Spinal cord (tissue), 10 donors: ENCODE measurements around the gene GNAZ. TPM values are rescaled to one million over a fixed set of nuclear protein-coding genes. Genes with fewer than 3 reads are reported as not detected.
A peak's percentile ranks its signal among the peaks of the same experiment; 100 is the strongest.

Source experiments
- DNase-seq, 6 donors: peaks; one replicate each; pipeline versions ENCODE4 v3.0.0 to v3.0.0-alpha.2; 2013 to 2015; ENCODE audit warnings: low spot score in 6 of 6, low read depth in 4 of 6
- H3K27ac ChIP-seq: one replicate; pipeline ENCODE4 v1.5.1; 2013; ENCODE audit warnings: low read depth, low read length, control low read depth
- H3K27me3 ChIP-seq: one replicate; pipeline ENCODE4 v1.6.1; 2013; ENCODE audit warnings: low read length; ENCODE audit not compliant: control insufficient read depth, insufficient read depth
- H3K36me3 ChIP-seq: one replicate; pipeline ENCODE4 v1.6.1; 2013; ENCODE audit warnings: low read length; ENCODE audit not compliant: control insufficient read depth, insufficient read depth
- H3K4me1 ChIP-seq: one replicate; pipeline ENCODE4 v1.6.1; 2013; ENCODE audit warnings: low read length; ENCODE audit not compliant: control insufficient read depth, insufficient read depth
- H3K4me3 ChIP-seq: one replicate; pipeline ENCODE4 v1.5.1; 2013; ENCODE audit warnings: low read depth, low read length, control low read depth
- H3K9me3 ChIP-seq: one replicate; pipeline ENCODE4 v1.6.1; 2013; ENCODE audit warnings: low read length; ENCODE audit not compliant: control insufficient read depth, insufficient read depth
- WGBS: methylation state at CpG from one replicate; pipeline ENCODE4 v1.1.5; 2013; ENCODE audit warnings: missing lambda C conversion rate; ENCODE audit not compliant: insufficient coverage; 5-methylcytosine and 5-hydroxymethylcytosine counted together
- polyA plus RNA-seq, 2 donors: library from polyadenylated mRNA; unstranded; fragments of 120-200 nt; gene quantifications; one replicate each; pipeline ENCODE4 v1.2.1, GENCODE V29; 2013; ENCODE audit not compliant: insufficient read length in 2 of 2
- total RNA-seq, 2 donors: library from RNA; depleted of rRNA in 1 of 2; stranded (reverse); fragments of 120-200 nt in 1 of 2; fragments of >200 nt in 1 of 2; gene quantifications; one replicate each; pipeline versions ENCODE4 v1.2.3 to v1.2.4, GENCODE V29; 2013 to 2014
- donor health status: healthy.

Gene GNAZ
- total and polyA plus RNA-seq, 4 donors = 33.3 to 77.9 (median 59.0) TPM

GRCh38 chr22:23138584-23139435 is 68.5 kb downstream of the GNAZ start:
- H3K27me3 ChIP-seq = no peaks in the 10 kb centered on the region
- H3K27ac ChIP-seq = no peak overlapping the region
- H3K4me3 ChIP-seq = no peak overlapping the region
- no peak for DNase-seq
- WGBS = 82% methylated on average over 10 of the region's 12 CpGs
- no peaks in the 10 kb centered on the region for H3K36me3 ChIP-seq
- H3K4me1 ChIP-seq = peaks cover 18% of the 10 kb centered on the region
- H3K9me3 ChIP-seq = no peaks in the 10 kb centered on the region

- Histone ChIP-seq H3K36me3 (no peaks in the 10 kb centered on the region), H3K27me3 (no peaks in the 10 kb centered on the region), H3K4me1 (peaks cover 26% of the 10 kb centered on the region), H3K9me3 (no peaks in the 10 kb centered on the region), H3K4me3 (no peak overlapping the region), H3K27ac (no peak overlapping the region)
- DNase-seq = no peak
Measured at GRCh38 chr22:23140385-23140784, 70.1 kb downstream of the GNAZ start.

GRCh38 chr22:23142546-23143105 is 72.3 kb downstream of the GNAZ start:
- no peaks in the 10 kb centered on the region for H3K9me3 ChIP-seq
- WGBS = 80% methylated on average over 9 of the region's 9 CpGs
- no peak for DNase-seq
- H3K36me3 ChIP-seq = no peaks in the 10 kb centered on the region
- H3K4me1 ChIP-seq = peaks cover 42% of the 10 kb centered on the region
- H3K27me3 ChIP-seq = no peaks in the 10 kb centered on the region
- H3K27ac ChIP-seq = peak overlapping the region; percentile 80
- no peak overlapping the region for H3K4me3 ChIP-seq

GRCh38 chr22:23143119-23143518 is 72.8 kb downstream of the GNAZ start:
- Histone ChIP-seq H3K9me3 (no peaks in the 10 kb centered on the region), H3K4me1 (peaks cover 42% of the 10 kb centered on the region), H3K27ac (no peak overlapping the region), H3K27me3 (no peaks in the 10 kb centered on the region), H3K36me3 (no peaks in the 10 kb centered on the region), H3K4me3 (no peak overlapping the region)
- no peak for DNase-seq
- 88% methylated on average over 1 of the region's 1 CpG for WGBS

GRCh38 chr22:23144432-23144831 is 74.1 kb downstream of the GNAZ start:
- Histone ChIP-seq H3K27ac (no peak overlapping the region), H3K9me3 (no peaks in the 10 kb centered on the region), H3K36me3 (peaks cover 4% of the 10 kb centered on the region), H3K4me3 (peak overlapping the region; percentile 57), H3K27me3 (no peaks in the 10 kb centered on the region), H3K4me1 (peaks cover 42% of the 10 kb centered on the region)
- no peak for DNase-seq
- WGBS = 100% methylated on average over 1 of the region's 4 CpGs

- Histone ChIP-seq H3K4me1 (peaks cover 42% of the 10 kb centered on the region), H3K9me3 (no peaks in the 10 kb centered on the region), H3K36me3 (peaks cover 10% of the 10 kb centered on the region), H3K27ac (peak within 1 kb of the TSS; percentile 84), H3K4me3 (peak within 1 kb of the TSS; percentile 57), H3K27me3 (no peaks in the 10 kb centered on the region)
- WGBS = 2% methylated on average over 59 of the region's 62 CpGs
- DNase-seq = peak; percentile 88 to 100 (median 97)
Measured at GRCh38 chr22:23144932-23145877, 74.9 kb downstream of the GNAZ start, which contains the start of gene RAB36. Gene RAB36, plus strand, starts transcription at chr22:23145477. Its CDS starts 1,140 bp downstream, at chr22:23146617.

GRCh38 chr22:23145878-23146470 is 75.7 kb downstream of the GNAZ start:
- Histone ChIP-seq H3K4me1 (peaks cover 42% of the 10 kb centered on the region), H3K4me3 (peak overlapping the region; percentile 57)
- 17% methylated on average over 1 of the region's 2 CpGs for whole genome bisulfite sequencing

GRCh38 chr22:23146478-23147205 is 76.3 kb downstream of the GNAZ start:
- 42% methylated on average over 2 of the region's 8 CpGs for WGBS
- Histone ChIP-seq H3K27me3 (no peaks in the 10 kb centered on the region), H3K4me3 (peak overlapping the region; percentile 57), H3K4me1 (peaks cover 36% of the 10 kb centered on the region), H3K27ac (no peak overlapping the region), H3K36me3 (peaks cover 24% of the 10 kb centered on the region), H3K9me3 (no peaks in the 10 kb centered on the region)
- DNase-seq = no peak

More at GRCh38 chr22:23145878-23146470, 75.7 kb downstream of the GNAZ start:
- no peak for DNase-seq
- peak overlapping the region; percentile 84 for H3K27ac ChIP-seq
- no peaks in the 10 kb centered on the region for H3K27me3 ChIP-seq
- no peaks in the 10 kb centered on the region for H3K9me3 ChIP-seq
- peaks cover 17% of the 10 kb centered on the region for H3K36me3 ChIP-seq
